Fibroblast of lung (primary cell): ENCODE data around the gene TP63. TPM values are rescaled to one million over a fixed set of nuclear protein-coding genes. Genes with fewer than 3 reads are reported as not detected.

Experiments
- DNase-seq, 2 donors: peaks; one replicate each; pipeline versions ENCODE4 v3.0.0 to v3.0.0-alpha.2; 2010; ENCODE audit warnings: low read depth in 2 of 2
- H2AFZ ChIP-seq: 2 replicates; pipeline ENCODE4 v1.5.1; 2012; ENCODE audit warnings: low read length, control low read depth, inconsistent platforms
- H3K27ac ChIP-seq: 2 replicates; pipeline ENCODE4 v1.5.1; 2011; ENCODE audit warnings: low read length, control low read depth; ENCODE audit not compliant: insufficient read depth
- H3K27me3 ChIP-seq: 2 replicates; pipeline ENCODE4 v1.5.1; 2011; ENCODE audit warnings: mild to moderate bottlenecking, low read length; ENCODE audit not compliant: control insufficient read depth, insufficient read depth
- H3K36me3 ChIP-seq: 2 replicates; pipeline ENCODE4 v1.5.1; 2011; ENCODE audit warnings: low read length; ENCODE audit not compliant: control insufficient read depth, insufficient read depth
- H3K4me1 ChIP-seq: 2 replicates; pipeline ENCODE4 v1.5.1; 2011; ENCODE audit warnings: low read length; ENCODE audit not compliant: control insufficient read depth, insufficient read depth; ENCODE audit errors: extremely low read depth
- H3K4me2 ChIP-seq: 2 replicates; pipeline ENCODE4 v1.5.1; 2011; ENCODE audit warnings: low read length, control low read depth; ENCODE audit not compliant: insufficient read depth; ENCODE audit errors: extremely low read depth
- H3K4me3 ChIP-seq, 4 experiments: fragments of 200-600 bp in 1 of 4; sonication (generic) in 1 of 4; replicated peaks in 1 of 4; 2 replicates each; pipeline ENCODE4 v1.5.1; 2011 to 2016; ENCODE audit warnings: low read length in 4 of 4, low read depth in 3 of 4, mild to moderate bottlenecking in 3 of 4, control low read depth in 2 of 4, inconsistent platforms in 1 of 4, mixed read lengths in 1 of 4; ENCODE audit not compliant: insufficient read depth in 1 of 4; ENCODE audit errors: control extremely low read depth in 1 of 4
- H3K79me2 ChIP-seq: 2 replicates; pipeline ENCODE4 v1.5.1; 2012; ENCODE audit warnings: mild to moderate bottlenecking, low read length, inconsistent platforms; ENCODE audit not compliant: control insufficient read depth, insufficient read depth
- H3K9ac ChIP-seq: 2 replicates; pipeline ENCODE4 v1.5.1; 2011; ENCODE audit warnings: mild to moderate bottlenecking, low read length, control low read depth; ENCODE audit not compliant: insufficient read depth
- H3K9me3 ChIP-seq: 2 replicates; pipeline ENCODE4 v1.5.1; 2012; ENCODE audit warnings: low read depth, low read length; ENCODE audit not compliant: control insufficient read depth, insufficient read depth
- H4K20me1 ChIP-seq: 2 replicates; pipeline ENCODE4 v1.5.1; 2011; ENCODE audit warnings: low read length; ENCODE audit not compliant: control insufficient read depth, insufficient read depth; ENCODE audit errors: extremely low read depth
- CTCF ChIP-seq, 2 donors: IDR thresholded peaks in 1 of 2; conservative IDR thresholded peaks in 1 of 2; 1 replicate in 1 of 2; 2 replicates in 1 of 2; pipeline ENCODE4 v1.5.1; 2011 to 2012; ENCODE audit warnings: low read length in 2 of 2, control low read depth in 1 of 2, inconsistent platforms in 1 of 2, low read depth in 1 of 2, mild to moderate bottlenecking in 1 of 2
- EZH2 ChIP-seq: IDR thresholded peaks from 2 replicates; pipeline ENCODE4 v1.5.1; 2012; ENCODE audit warnings: low read length, control low read depth, mild to moderate bottlenecking; ENCODE audit errors: missing control alignments
- polyA plus RNA-seq, 2 donors: library from polyadenylated mRNA; depleted of rRNA in 1 of 2; stranded (reverse) in 1 of 2; unstranded in 1 of 2; fragments of >200 nt; gene quantifications; 2 replicates each; pipeline ENCODE4 v1.2.1, GENCODE V29; 2011 to 2012; ENCODE audit warnings: missing spikeins in 1 of 2
- total RNA-seq: library from RNA; depleted of rRNA; stranded (reverse); fragments of >200 nt; gene quantifications from 2 replicates; pipeline ENCODE4 v1.2.1, GENCODE V29; 2014

The TP63 gene
- total and polyA plus RNA-seq, 2 donors (not counting 1 experiment from before 2014, with no cell fraction given), result 0.06 TPM; not detected in 1

GRCh38 chr3:189911001-189911400 is 279.8 kb downstream of the TP63 start:
- no peak overlapping the region for H3K9ac ChIP-seq
- no peaks in the 10 kb centered on the region for H3K79me2 ChIP-seq
- no peaks in the 10 kb centered on the region for H4K20me1 ChIP-seq
- DNase-seq, result no peak
- H3K36me3 ChIP-seq, result no peaks in the 10 kb centered on the region
- no peaks in the 10 kb centered on the region for H3K9me3 ChIP-seq
- H3K4me3 ChIP-seq, result no peak overlapping the region
- peaks cover 10% of the 10 kb centered on the region for H3K4me1 ChIP-seq
- no peak overlapping the region for H3K27ac ChIP-seq
- H2AFZ ChIP-seq, result no peak overlapping the region
- TF ChIP-seq CTCF (conservative IDR thresholded peaks at IDR 0.05 in 1 of 2, IDR thresholded peaks at IDR 0.05 in 1 of 2; ENCODE audit: low read depth in 1 of 2, low read length in 2 of 2) (no peak), EZH2 (no peak)
- H3K27me3 ChIP-seq, result no peaks in the 10 kb centered on the region
- no peak overlapping the region for H3K4me2 ChIP-seq

DNA sequence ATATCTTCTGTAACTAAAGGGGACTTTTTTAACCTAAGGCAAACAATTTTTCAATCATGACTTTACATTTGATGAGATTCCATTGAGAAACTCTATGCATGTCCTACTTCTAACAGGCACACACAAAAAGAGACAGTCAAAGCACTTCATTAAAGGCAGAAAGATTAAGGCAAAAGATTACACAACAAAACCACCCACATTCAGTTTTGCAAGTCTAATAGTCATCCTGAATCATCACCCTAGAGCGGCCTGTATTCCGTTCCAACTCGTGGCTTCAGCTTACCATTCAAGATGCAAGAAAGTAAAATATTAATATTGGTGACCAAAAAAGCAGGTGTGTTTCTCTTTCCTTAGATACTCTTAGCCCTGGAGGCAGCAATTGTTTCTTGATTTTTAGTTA is 283.6 kb downstream of the TP63 start:
- no peaks in the 10 kb centered on the region for H4K20me1 ChIP-seq
- H3K36me3 ChIP-seq, result no peaks in the 10 kb centered on the region
- H2AFZ ChIP-seq, result no peak overlapping the region
- H3K27ac ChIP-seq, result peak overlapping the region; percentile 44
- peak; percentile 91 to 95 for DNase-seq
- no peak overlapping the region for H3K9ac ChIP-seq
- no peaks in the 10 kb centered on the region for H3K79me2 ChIP-seq
- no peak overlapping the region for H3K4me2 ChIP-seq
- TF ChIP-seq CTCF (conservative IDR thresholded peaks at IDR 0.05 in 1 of 2, IDR thresholded peaks at IDR 0.05 in 1 of 2; ENCODE audit: low read depth in 1 of 2, low read length in 2 of 2), result no peak
- no peak for TF ChIP-seq EZH2
- peaks cover 5% of the 10 kb centered on the region for H3K4me1 ChIP-seq
- H3K27me3 ChIP-seq, result no peaks in the 10 kb centered on the region
- no peak overlapping the region for H3K4me3 ChIP-seq
- H3K9me3 ChIP-seq, result no peaks in the 10 kb centered on the region

GRCh38 chr3:189921770-189922169 is 290.6 kb downstream of the TP63 start:
- Histone ChIP-seq H3K79me2 (no peaks in the 10 kb centered on the region), H2AFZ (no peak overlapping the region), H3K27ac (no peak overlapping the region), H3K27me3 (no peaks in the 10 kb centered on the region), H3K36me3 (no peaks in the 10 kb centered on the region), H3K4me1 (no peaks in the 10 kb centered on the region), H3K4me2 (no peak overlapping the region), H4K20me1 (no peaks in the 10 kb centered on the region), H3K4me3 (no peak overlapping the region), H3K9ac (no peak overlapping the region), H3K9me3 (no peaks in the 10 kb centered on the region)
- TF ChIP-seq CTCF (conservative IDR thresholded peaks at IDR 0.05 in 1 of 2, IDR thresholded peaks at IDR 0.05 in 1 of 2; ENCODE audit: low read depth in 1 of 2, low read length in 2 of 2) (no peak), EZH2 (no peak)
- DNase-seq, result no peak
